Measurements from ENCODE around the gene COPS9. TPM values are rescaled to one million over a fixed set of nuclear protein-coding genes. Genes with fewer than 3 reads are reported as not detected.
A peak's percentile ranks its signal among the peaks of the same experiment; 100 is the strongest.

Gene COPS9
- total RNA-seq, 1 experiment from 2014 or later: 221 TPM

DNA sequence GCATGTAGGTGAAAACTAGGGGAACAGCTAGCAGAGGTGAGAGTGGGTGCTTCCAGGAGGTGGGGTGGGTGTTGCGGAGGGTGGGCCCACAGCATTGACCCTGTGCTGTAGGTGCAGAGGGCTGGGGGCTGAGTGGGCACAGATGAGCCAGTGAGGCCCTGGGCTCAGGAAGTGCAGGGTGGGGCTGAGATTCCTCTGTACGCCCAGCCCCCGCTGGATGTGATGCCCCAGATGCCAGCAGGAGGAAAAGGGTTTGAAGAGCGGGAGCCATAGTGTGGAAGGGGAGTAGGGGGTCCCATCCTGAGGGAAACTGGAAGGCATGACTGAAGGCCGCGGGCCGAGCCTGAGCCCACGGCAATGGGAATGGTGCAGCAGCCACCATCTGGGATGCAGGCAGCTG lies 18.5 kb upstream of the COPS9 start:
- in situ Hi-C loops (cut with HindIII; ENCODE audit: low sequenced_read_pairs): no loop called here
- no peak for DNase-seq (ENCODE audit: low spot score)

GRCh38 chr2:240153418-240153817 lies 17.3 kb upstream of the COPS9 start:
- no peak for DNase-seq (ENCODE audit: low spot score)
- in situ Hi-C loops (cut with HindIII; ENCODE audit: low sequenced_read_pairs): no loop called here

GRCh38 chr2:240151477-240152031 lies 15.4 kb upstream of the COPS9 start:
- peak; percentile 77 for DNase-seq (ENCODE audit: low spot score)
- in situ Hi-C loops (cut with HindIII; ENCODE audit: low sequenced_read_pairs): no loop called here

DNA sequence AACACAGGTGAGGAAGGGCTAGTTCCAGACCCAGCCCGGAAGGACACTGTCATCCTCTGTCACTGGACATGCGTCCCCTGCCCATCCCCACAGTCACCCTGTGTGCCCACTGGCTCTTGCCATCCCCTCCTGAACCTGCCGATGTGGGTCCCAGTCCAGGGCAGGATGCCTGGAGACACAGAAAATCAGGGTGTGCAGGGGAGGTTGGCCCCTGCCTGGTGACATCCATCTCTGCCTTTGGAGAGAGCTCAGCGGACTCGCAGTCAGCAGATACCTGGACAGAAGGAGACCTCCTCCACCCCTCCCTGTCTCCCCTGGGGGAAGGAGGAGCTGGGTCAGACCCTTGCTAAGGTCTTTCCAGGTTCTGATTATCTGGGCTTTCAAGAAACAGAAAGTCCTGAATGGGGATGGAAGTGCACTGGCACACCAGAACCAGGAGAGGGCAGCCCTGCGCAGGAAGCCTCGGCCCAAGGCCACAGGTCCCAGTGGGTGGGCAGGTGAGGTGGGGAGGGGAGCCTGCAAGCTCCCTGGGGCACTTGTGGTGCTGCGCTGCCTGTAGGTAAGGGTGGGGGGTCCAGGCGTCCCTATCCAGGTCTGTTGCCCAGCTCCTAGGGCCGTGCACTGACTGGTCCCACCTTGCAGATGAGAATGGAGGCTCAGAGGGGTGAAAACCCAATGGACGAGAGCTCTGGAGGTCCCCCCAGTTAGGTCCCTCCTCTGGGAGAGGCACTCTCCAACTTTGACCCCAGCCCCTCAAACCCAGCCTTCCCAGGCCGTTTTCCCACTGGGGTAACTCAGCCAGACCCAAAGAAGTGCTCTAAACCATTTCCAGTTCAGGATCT lies 14.1 kb upstream of the COPS9 start:
- peak; percentile 65 for DNase-seq (ENCODE audit: low spot score)
- in situ Hi-C loops (cut with HindIII; ENCODE audit: low sequenced_read_pairs): no loop called here

- DNase-seq (ENCODE audit: low spot score): no peak
- in situ Hi-C loops (cut with HindIII; ENCODE audit: low sequenced_read_pairs): no loop called here
Observed at GRCh38 chr2:240147911-240148587, 11.9 kb upstream of the COPS9 start.

DNA sequence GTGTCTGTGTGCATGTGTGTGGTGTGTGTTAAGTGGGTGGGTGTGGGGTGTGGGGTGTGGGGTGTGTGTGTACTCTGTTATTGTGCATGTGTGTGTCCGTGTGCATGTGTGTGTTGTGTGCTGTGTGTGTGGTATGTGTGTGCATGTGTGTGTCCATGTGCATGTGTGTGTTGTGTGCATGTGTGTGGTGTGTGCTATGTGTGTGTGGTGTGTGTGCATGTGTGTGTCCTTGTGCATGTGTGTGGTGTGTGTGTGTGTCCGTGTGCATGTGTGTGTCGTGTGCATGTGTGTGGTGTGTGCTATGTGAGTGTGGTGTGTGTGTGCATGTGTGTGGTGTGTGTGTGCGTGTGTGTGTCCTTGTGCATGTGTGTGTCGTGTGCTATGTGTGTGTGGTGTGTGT lies 11.3 kb upstream of the COPS9 start:
- no peak for DNase-seq (ENCODE audit: low spot score)
- in situ Hi-C loops (cut with HindIII; ENCODE audit: low sequenced_read_pairs): no loop called here

- in situ Hi-C loops (cut with HindIII; ENCODE audit: low sequenced_read_pairs): no loop called here
- DNase-seq (ENCODE audit: low spot score): no peak
Observed at GRCh38 chr2:240146627-240147278, 10.6 kb upstream of the COPS9 start.

GRCh38 chr2:240146141-240146561 lies 10.0 kb upstream of the COPS9 start:
- peak; percentile 75 for DNase-seq (ENCODE audit: low spot score)
- in situ Hi-C loops (cut with HindIII; ENCODE audit: low sequenced_read_pairs): no loop called here

DNA sequence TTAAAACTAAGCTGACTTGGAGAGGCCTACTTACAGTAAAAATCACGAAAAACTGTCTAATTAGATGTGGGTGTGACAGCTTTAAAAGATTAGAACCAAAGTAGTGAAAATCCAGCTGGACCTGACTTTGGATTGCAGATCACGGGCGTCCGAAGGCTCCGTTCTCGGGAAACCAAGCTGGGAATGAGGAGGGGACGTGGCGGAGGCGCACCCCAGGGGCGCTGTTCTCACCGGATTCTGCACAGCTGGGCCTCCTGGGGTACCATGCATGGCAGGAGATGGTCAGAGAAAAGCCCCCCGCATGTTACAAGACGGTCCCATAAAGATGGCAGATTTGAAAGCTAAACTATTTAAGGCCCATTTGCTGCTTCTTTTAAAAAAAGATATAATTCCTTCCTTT lies 9.4 kb upstream of the COPS9 start:
- no peak for DNase-seq (ENCODE audit: low spot score)
- in situ Hi-C loops (cut with HindIII; ENCODE audit: low sequenced_read_pairs): no loop called here

- no peak for DNase-seq (ENCODE audit: low spot score)
- in situ Hi-C loops (cut with HindIII; ENCODE audit: low sequenced_read_pairs): no loop called here
Observed at GRCh38 chr2:240144649-240145261, 8.7 kb upstream of the COPS9 start.

- DNase-seq (ENCODE audit: low spot score): peak; percentile 72
- in situ Hi-C loops (cut with HindIII; ENCODE audit: low sequenced_read_pairs): no loop called here
Observed at GRCh38 chr2:240143801-240144648, 7.9 kb upstream of the COPS9 start.

GRCh38 chr2:240143276-240143675 lies 7.2 kb upstream of the COPS9 start:
- DNase-seq (ENCODE audit: low spot score): no peak
- in situ Hi-C loops (cut with HindIII; ENCODE audit: low sequenced_read_pairs): no loop called here

- no peak for DNase-seq (ENCODE audit: low spot score)
- in situ Hi-C loops (cut with HindIII; ENCODE audit: low sequenced_read_pairs): no loop called here
Observed at GRCh38 chr2:240142859-240143258, 6.8 kb upstream of the COPS9 start.

DNA sequence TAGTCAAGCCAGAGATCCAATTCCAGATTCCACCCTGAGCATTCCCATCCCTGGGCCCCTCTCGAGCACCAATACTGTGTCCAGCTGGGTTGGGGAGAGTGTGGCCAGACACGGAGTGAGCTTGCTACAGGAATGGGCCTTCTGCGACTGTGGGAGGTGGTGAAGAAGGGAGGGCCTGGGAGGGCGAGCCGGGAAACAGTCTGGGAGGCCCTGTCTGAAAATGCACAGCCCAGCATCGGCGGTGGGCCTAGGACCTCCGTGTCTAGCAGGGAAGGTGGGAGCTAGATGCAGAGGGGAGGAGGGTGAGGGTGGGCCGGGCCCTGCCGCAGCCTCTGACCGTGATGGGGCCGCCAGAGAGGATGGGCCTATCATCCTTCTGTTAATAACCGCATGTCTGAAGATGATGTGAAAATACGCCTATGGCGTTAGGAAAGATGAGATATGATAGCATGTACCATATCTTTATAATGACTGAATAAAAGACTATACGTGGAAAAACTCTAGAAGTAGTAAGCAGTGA lies 6.2 kb upstream of the COPS9 start:
- in situ Hi-C loops (cut with HindIII; ENCODE audit: low sequenced_read_pairs): no loop called here
- no peak for DNase-seq (ENCODE audit: low spot score)

DNA sequence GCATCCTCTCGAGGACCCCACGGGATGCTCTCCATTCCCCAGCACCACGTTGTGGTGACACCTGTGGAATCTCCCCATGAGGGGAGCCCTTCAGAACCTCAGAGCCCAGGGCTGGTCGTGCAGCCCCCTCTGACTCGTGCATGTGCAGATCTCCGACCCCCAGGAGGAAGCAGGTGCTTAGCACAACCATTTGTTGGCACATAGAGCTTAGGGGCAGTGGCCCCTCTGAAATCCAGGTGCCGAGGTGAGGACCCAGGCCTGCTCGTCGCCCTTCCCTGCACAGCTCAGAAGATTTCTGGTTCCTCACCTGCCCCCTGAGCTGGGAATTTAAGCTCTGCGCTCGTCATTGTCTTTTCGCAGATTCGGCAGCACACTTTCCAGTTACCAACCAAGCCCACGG lies 5.6 kb upstream of the COPS9 start:
- in situ Hi-C loops (cut with HindIII; ENCODE audit: low sequenced_read_pairs): no loop called here

GRCh38 chr2:240140920-240141319 lies 4.8 kb upstream of the COPS9 start:
- in situ Hi-C loops (cut with HindIII; ENCODE audit: low sequenced_read_pairs): no loop called here

More for the DNA sequence above, 5.6 kb upstream of the COPS9 start:
- no peak for DNase-seq (ENCODE audit: low spot score)

DNA sequence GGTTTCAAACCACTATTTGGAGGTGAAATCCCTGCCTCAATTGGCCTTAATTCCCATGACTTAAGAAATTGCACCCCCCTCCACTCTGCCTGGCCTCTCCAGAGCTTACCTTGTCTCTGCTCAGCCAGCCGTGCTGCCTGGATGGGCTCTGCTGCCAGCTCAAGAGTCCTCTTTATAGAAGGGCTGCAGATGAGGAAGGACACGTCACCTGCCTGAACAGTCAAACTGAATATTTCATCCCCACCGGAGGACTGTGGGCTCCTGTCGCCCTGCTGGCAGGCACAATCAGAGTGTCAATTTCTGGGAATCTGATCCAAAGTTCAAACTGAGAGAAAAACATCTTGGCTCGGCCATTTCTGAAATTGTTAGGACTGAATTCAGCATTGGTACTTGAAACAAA lies 4.4 kb upstream of the COPS9 start, which contains the start of gene OTOS:
Gene OTOS (minus strand): TSS at position 148 of the 400 bp plus-strand sequence. CDS start 332 bp downstream, outside the sequence.
- in situ Hi-C loops (cut with HindIII; ENCODE audit: low sequenced_read_pairs): no loop called here

More at GRCh38 chr2:240140920-240141319, 4.8 kb upstream of the COPS9 start:
- no peak for DNase-seq (ENCODE audit: low spot score)

More for the DNA sequence above, 4.4 kb upstream of the COPS9 start, which contains the start of gene OTOS:
- no peak for DNase-seq (ENCODE audit: low spot score)

All from G401 (cell line).